GM12878 (cell line): ENCODE measurements around the gene ATXN1. TPM values are rescaled to one million over a fixed set of nuclear protein-coding genes. Genes with fewer than 3 reads are reported as not detected.

Source experiments
- E2F4 ChIP-seq: IDR thresholded peaks from 2 replicates; pipeline ENCODE4 v1.6.1; 2012; ENCODE audit warnings: low read depth, low read length, improper control_type of control experiment
- HSF1 ChIP-seq: fragments of 150-350 bp; IDR thresholded peaks from 2 replicates; pipeline ENCODE4 v1.6.1; 2014; ENCODE audit warnings: mild to moderate bottlenecking, low read depth, low read length
- KAT2A ChIP-seq: conservative IDR thresholded peaks from 2 replicates; pipeline ENCODE4 v1.6.1; 2011; ENCODE audit warnings: low read depth, low read length; ENCODE audit not compliant: control insufficient read depth
- RFX5 ChIP-seq: IDR thresholded peaks from 2 replicates; pipeline ENCODE4 v1.6.1; 2011; ENCODE audit warnings: low read depth, low read length, improper control_type of control experiment
- SIX5 ChIP-seq: IDR thresholded peaks from 2 replicates; pipeline ENCODE4 v1.6.1; 2011; ENCODE audit warnings: mild to moderate bottlenecking, low read depth, low read length, moderate library complexity; ENCODE audit not compliant: severe bottlenecking
- SMAD5 ChIP-seq: IDR thresholded peaks from 2 replicates; pipeline ENCODE4 v1.6.1; 2016; ENCODE audit warnings: antibody characterized with exemption, low read depth
- TAF1 ChIP-seq: IDR thresholded peaks from 2 replicates; pipeline ENCODE4 v1.6.1; 2011; ENCODE audit warnings: mild to moderate bottlenecking, low read depth, low read length, borderline replicate concordance
- YY1 ChIP-seq: IDR thresholded peaks from 2 replicates; pipeline ENCODE4 v1.6.1; 2011; ENCODE audit warnings: low read depth, mild to moderate bottlenecking, low read length
- polyA plus RNA-seq, 11 experiments: library from polyadenylated mRNA; depleted of rRNA in 4 of 11; unstranded in 6 of 11; stranded (reverse) in 5 of 11; fragments of >200 nt; fragmentation: Nextera tagmentation in 4 of 11; fragmentation: Illumina TruSeq in 1 of 11; extraction: Ambion mirVana in 4 of 11; extraction: Trizol in 1 of 11; gene quantifications; 1 replicate in 1 of 11; 2 replicates in 10 of 11; pipeline versions ENCODE4 v1.2.1 to v1.2.3, GENCODE V29; 2011 to 2016; ENCODE audit warnings: inconsistent platforms in 2 of 11, missing spikeins in 2 of 11, low read depth in 1 of 11
- total RNA-seq, 4 experiments: library from RNA; depleted of rRNA in 3 of 4; stranded (reverse); fragments of >200 nt in 3 of 4; fragmentation: Illumina TruSeq in 1 of 4; extraction: Trizol in 1 of 4; gene quantifications; 2 replicates each; pipeline versions ENCODE4 v1.2.1 to v1.2.3, GENCODE V29; 2013 to 2021
- TF ChIP-seq, protein P1 (sequence below): IDR thresholded peaks from 2 replicates; pipeline ENCODE4 v1.6.1; 2012; ENCODE audit warnings: low read length, inconsistent platforms

Gene ATXN1
- total and polyA plus RNA-seq, 10 of the 15 experiments (the other 5 are each of a cell fraction or from before 2014, with no cell fraction given): 12.2 to 51.2 (median 20.5) TPM

GRCh38 chr6:16415677-16416076 is 345.6 kb downstream of the ATXN1 start (continued):
- no peak for TF ChIP-seq YY1
- TF ChIP-seq SMAD5: no peak
- TF ChIP-seq TAF1: no peak
- TF ChIP-seq E2F4: no peak
- no peak for TF ChIP-seq KAT2A
- no peak for TF ChIP-seq RFX5
- no peak for TF ChIP-seq HSF1
- no peak for TF ChIP-seq SIX5
- TF ChIP-seq, protein P1, sequence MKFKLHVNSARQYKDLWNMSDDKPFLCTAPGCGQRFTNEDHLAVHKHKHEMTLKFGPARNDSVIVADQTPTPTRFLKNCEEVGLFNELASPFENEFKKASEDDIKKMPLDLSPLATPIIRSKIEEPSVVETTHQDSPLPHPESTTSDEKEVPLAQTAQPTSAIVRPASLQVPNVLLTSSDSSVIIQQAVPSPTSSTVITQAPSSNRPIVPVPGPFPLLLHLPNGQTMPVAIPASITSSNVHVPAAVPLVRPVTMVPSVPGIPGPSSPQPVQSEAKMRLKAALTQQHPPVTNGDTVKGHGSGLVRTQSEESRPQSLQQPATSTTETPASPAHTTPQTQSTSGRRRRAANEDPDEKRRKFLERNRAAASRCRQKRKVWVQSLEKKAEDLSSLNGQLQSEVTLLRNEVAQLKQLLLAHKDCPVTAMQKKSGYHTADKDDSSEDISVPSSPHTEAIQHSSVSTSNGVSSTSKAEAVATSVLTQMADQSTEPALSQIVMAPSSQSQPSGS: no peak
- TF ChIP-seq, all 136 proteins: peak for 0
